GM18519 (cell line): Measurements from ENCODE around the gene PPP1R3G.

Source experiments
- ATAC-seq: cut with Tn5 transposase; IDR thresholded peaks from one replicate; pipeline ENCODE4 v1.9.1; 2021; ENCODE audit warnings: mild to moderate bottlenecking, moderate library complexity; ENCODE audit not compliant: unreplicated experiment, low FRiP score

PPP1R3G gene

DNA sequence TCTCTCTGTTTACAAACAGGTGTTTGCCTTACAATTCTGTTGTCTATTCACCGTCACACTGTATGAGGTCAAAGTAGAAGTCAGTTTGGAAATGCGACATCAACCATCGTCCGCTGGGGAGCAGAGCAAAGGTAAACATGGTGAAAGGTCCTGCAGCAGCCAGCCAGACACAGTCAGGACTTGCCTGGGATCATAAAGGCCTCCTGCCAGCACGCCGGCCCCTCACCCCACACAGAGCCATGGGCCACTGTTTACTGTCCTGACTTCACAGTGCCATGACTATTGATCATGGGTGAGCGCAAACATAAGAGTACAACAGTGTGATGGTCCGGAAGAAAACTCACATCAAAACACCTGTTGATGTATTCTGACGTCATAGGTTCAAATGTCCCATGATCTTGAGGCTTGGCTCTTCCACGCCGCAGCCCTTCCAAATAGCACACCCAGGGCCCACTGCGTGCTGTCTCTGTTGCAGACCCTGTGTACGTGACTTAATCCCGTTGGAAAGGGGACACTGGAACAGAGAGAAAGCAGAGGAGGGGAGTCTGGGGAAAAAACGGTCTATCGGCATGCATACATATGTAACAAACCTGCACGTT is 16.9 kb upstream of the PPP1R3G start:
- ATAC-seq, result no peak

DNA sequence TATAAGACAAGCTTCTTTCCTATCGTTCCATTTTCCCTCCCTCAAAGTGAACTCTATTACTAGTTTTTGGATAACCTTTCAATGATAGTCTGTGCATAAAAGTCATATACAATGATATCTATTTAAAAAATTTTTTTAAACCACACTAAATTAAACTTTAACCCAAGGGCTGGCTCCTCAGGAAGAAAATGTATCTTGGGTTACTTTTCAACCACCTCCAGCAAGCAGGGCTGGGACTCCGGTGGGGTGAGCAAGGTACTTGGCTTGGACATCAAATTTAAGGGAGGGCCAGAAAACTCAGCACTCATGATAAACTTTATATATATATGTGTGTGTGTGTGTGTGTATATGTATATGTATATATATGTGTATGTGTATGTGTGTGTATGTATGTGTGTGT is 13.9 kb upstream of the PPP1R3G start:
- ATAC-seq, result no peak

DNA sequence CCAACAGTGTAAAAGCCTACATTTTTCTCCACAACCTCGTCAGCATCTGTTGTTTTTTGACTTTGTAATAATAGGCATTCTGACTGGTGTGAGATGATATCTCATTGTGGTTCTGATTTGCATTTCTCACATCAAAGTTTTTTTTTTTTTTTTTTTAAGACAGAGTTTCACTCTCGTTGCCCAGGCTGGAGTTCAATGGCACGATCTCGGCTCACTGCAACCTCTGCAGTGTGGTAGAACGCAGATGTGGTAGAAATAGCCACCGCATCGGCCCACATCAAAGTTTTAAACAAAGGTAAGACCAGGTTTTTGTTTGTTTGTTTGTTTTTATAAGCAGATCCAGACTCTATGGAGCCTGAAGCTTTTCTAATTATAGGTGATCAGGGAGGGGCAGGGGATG is 12.7 kb upstream of the PPP1R3G start:
- ATAC-seq, result no peak

DNA sequence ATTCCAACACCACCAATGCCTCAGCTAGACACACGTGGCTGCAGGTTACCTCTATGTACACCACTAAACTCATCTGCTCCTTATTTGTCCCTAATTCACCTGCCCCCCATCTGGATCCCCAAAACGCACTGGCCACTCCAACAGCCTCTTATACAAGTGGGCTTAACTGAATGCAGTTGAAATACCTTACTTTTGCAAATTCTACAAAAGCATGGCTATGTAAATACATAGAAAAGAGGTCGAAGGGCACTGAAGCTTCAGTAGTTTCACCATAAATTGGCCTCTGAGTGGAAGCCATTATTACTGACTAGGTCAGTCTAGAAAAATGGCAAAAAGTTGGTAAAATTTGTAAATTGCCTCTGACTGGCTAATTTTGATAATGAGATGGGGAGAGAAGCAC is 11.1 kb upstream of the PPP1R3G start:
- no peak for ATAC-seq

DNA sequence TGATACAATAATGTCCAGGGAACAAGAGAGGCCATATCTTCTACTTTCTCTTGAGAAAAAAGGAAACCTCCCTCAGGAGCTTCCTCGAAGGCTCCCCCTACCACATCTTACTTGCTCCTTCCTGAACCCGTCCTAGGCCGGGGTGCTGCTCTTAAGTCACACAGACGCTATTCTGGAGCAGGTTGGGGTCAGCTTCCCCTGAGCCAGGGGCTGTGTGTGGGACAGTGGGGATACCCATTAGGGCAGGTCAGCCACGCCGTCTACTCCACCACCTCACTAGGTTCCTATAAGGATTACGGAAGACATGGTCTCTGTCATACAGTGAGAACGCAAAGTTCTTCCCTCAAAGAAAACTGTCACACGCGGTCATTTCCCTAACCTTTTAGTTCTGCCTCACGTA is 8.2 kb upstream of the PPP1R3G start:
- no peak for ATAC-seq

DNA sequence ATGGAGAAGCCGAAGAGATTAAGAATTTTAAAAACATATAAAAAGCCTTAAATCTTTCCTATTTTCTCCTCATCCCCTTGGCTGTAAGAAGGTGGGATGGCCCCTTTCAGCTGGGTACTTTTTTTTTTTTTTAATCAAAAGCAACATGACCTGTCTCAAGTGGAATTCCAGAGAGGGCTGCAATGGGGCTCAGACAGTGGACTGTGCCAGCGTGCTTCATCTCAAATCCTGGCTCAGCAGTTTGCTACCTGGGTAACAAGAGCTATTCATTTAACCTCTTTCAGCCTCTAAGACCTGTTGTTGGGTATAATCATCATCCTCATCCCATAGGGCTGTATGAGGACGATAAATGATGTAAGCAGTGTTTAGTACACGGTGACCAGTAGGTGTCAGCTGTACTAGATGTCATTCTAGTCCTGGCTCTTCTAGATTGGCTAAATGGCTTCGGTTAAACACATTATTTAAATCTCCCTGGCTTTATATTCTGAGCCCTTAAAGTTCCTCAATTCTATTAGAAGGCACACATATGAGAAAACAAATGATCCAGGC is 6.9 kb upstream of the PPP1R3G start:
- peak; percentile 89 for ATAC-seq

DNA sequence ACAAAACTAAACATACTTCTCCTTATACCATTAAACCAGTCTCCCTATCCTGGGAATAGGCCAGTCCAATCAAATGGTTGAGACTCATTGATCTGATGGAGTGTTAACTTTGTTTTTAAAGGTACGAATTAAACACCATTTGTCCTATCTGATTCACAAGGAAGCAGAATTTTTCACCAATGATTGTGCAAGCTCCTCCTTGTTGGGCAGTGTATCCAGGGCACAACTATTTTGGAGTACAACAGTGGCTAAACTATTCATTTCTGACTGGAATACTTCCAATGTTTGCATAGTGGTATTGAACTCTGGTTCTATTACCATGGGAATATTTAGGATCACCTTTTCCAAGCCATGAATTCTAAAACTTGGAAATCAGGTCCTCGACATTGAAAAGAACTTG is 5.4 kb upstream of the PPP1R3G start:
- ATAC-seq, result no peak

DNA sequence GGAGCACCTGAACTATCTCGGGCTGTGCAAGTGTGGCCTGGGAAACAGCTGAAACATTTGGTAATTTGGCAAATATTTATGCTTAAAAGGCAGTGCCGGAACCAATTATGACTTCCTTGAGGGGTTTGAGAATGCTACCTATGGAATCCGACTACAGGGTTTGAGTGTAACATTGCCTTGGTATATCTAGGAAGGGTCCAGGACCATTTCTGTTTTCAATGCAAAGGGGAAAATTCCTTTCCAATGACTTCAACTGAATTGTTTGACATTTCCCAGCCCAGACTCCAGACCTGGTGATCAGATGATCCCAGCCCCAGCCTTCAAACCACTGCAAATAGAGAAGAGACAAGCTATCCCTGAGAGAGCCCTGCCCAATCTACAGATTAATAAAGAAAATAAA is 4.6 kb upstream of the PPP1R3G start:
- ATAC-seq, result no peak

DNA sequence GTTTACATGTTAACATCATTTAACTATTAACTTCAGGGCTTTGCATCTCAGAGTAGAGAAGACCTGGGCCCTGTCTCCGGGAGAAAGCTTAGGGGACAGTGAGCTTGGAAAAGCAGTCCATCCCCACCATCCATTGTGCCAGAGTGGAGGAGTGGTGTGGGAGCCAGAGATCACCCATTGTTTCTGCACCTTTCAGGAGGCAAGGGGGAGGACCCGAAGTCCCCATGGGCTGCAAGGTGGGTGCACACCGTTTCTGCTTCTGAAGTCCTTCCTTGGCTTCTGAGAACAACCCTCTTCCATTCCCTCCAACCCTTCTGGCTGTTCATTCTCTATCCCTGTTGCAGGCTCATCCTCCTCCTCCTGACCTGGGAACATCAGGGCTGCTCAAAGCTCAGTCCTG is 4.0 kb upstream of the PPP1R3G start:
- no peak for ATAC-seq

DNA sequence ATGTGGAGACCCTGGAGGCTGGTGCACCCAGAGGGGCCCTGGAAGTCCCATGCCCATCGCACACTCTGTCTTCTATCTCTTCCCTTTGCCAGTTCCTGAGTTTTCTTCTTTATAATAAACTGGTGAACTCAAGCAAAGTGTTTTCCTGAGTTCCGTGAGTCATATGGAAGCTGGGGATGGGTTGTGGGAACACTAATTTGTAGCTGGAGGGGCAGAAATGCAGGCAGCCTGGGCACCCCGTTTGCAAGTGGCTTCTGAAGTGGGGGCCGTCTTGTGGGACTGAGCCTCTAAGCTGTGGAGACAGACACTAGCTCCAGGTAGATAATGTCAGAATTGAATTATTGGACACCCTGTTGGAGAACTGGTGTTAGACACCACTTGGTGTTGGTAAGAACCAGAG is 3.2 kb upstream of the PPP1R3G start:
- no peak for ATAC-seq

DNA sequence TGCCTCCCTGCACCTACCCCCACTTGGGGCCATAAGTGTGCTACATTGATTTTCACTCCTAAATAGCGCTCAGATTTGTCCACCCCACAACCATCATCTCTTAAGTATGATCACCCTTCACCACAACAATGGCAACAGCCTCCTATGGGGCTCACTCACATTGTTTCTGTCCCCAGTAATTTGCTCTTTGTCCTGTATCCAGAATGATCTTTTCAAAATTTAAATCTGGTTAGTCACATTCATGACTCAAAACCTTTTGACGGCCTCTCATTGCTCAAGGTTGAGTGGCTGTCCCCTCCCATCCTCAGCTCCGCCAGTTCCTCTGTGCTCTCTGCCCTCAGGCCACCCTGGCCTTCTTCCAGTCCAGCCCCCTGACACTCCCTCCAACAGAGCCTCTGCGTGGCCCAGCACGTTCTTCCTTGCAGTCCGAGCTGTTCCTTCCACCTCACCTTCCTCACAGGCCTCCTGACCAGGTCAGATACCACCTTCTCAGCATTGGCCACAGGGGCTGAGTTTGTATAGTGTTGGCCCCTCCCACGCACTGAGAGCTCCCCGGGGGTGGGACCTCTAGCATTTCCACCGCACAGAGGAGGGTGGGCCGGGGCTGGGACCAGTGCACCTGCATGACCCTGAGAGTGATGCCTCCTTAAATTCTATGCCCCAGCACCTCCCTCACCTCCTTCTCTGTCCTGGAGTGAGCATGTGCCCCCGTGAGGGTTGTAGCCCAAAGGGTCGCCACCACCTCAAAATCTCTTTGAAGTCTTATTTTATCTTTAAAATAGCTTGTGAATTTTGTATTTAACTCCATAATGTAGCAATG is 2.4 kb upstream of the PPP1R3G start:
- no peak for ATAC-seq

DNA sequence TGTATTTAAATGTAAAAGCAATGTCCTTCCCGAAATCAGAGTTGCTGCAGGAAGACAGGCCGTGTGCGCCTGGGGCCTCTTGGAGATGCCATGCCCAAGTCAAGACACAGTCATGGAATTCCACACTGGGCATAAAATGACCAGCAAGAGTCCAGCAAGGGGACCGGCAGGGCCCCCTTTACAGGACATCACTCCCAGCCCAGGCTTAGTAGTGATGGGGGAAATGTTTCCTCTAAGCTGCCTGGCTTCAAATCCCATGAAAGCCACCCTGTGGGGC is 1.9 kb upstream of the PPP1R3G start:
- ATAC-seq, result no peak

DNA sequence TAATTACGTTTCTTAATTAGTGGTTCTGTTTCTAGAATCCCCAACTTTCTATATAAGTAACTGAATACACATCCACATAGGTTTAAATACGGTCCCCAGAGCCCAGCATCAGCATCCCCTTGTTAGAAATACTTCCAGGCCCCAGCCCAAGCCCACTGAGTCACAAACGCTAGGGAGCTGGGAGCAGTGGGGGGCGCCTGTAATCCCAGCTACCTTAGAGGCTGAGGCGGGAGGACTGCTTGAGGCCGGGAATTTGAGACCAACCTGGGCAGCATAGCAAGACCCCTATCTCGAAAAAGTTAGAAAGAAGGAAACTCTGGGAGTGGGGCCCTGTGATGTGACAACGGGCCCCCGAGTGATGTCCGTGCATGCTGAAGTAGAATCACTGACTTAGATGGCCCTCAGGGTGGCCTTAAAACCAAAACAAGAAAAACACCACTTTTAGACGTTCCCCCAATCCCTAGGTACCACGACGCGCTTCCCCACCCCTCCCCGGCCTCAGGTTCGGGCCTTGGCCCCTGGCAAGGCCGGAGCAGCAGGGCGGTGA is 1.3 kb upstream of the PPP1R3G start:
- ATAC-seq, result no peak

DNA sequence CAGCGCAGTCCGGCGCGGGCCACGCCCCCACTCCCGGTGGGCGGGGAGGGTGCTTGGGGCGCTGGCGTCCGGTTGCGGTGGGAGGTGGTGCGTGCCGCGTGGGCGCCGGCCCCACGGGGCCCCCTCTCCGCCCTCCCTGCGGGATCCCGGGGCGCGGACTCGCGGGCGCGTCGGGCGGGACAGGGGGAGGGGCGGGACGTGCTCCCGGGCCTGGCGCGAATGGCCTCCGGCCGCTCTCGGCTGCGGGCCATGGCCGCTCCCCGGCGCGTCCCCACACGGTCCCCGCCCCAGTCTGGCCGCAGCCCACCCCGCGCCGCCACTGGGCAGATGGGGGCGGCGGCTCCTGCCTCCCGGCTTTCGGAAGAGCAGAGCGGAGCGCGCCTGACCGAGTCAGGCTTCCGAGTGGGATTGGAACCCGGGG is 771 bp upstream of the PPP1R3G start:
- ATAC-seq, result no peak

DNA sequence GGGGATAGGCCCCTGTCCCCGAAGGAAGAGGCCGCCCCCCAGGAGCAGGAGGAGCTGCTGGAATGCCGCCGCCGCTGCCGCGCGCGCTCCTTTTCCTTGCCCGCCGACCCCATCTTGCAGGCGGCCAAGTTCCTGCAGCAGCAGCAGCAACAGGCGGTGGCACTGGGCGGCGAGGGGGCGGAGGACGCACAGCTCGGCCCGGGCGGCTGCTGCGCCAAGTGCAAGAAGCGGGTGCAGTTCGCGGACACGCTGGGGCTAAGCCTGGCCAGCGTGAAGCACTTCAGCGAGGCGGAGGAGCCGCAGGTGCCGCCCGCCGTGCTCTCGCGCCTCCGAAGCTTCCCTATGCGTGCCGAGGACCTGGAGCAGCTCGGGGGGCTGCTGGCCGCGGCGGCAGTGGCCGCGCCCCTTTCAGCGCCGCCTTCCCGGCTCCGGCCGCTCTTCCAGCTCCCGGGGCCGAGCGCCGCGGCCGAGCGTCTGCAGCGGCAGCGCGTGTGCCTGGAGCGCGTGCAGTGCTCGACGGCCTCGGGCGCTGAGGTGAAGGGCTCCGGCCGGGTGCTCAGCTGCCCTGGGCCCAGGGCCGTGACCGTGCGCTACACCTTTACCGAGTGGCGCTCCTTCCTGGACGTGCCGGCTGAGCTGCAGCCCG is 630 bp downstream of the PPP1R3G start:
- no peak for ATAC-seq

DNA sequence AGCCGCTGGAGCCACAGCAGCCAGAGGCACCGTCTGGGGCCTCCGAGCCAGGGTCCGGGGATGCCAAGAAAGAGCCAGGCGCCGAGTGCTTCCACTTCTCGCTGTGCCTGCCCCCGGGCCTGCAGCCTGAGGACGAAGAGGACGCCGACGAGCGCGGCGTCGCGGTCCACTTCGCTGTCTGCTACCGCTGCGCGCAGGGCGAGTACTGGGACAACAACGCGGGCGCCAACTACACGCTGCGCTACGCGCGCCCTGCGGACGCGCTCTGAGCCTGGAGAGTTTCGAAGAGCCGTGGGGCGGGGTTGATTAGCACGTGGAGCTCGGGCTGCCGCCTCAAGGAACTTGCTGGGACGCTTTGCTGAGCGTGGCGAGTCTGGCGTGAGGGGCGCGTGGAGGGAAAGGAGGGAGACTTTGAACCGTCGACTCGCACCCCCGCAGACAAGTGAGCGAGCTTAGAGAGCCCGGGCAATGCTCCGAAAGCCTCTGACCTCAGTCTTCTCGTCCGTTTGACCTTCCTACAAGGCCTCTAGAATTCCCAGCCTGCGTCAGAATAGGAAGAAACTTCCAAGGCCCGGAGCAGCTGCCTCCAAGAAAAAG is 1.3 kb downstream of the PPP1R3G start:
- no peak for ATAC-seq

DNA sequence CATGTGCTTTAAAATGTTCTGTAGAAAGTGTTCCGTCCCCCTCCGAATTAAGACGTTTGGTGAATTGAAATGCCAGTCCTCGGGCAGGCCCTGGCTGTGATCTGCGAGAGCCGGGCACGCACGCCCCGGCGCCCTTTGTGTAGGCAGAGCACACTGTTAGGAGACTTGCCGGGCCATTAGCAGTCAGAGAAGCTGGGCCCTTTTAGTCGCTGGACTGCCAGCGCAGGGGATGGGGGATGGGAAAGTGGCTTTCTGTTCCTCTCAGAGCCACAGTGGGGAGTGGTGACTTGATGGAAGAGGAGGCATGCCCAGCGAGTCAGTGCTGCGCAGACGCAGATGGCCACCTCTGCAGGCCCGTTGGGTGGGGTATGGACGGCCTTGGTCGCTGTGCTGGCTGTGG is 2.2 kb downstream of the PPP1R3G start:
- no peak for ATAC-seq

DNA sequence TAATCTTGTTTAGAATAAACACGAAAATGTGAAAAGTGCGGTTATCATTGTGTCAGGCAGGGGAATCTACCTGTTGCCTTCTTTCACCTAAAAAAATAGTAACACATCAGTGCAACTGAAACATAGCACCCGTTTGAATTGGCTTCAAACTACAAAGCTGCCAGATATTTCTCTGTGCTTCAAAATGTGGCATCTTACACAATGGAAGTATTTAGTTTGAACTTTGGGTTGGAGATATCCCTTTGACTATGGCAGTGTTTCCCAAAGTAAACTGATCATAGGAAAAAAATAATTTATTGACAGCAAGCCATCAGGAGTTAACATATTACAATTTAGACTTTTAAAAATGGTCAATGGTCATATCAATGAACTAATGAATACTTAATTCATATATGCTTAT is 3.6 kb downstream of the PPP1R3G start:
- ATAC-seq, result no peak

DNA sequence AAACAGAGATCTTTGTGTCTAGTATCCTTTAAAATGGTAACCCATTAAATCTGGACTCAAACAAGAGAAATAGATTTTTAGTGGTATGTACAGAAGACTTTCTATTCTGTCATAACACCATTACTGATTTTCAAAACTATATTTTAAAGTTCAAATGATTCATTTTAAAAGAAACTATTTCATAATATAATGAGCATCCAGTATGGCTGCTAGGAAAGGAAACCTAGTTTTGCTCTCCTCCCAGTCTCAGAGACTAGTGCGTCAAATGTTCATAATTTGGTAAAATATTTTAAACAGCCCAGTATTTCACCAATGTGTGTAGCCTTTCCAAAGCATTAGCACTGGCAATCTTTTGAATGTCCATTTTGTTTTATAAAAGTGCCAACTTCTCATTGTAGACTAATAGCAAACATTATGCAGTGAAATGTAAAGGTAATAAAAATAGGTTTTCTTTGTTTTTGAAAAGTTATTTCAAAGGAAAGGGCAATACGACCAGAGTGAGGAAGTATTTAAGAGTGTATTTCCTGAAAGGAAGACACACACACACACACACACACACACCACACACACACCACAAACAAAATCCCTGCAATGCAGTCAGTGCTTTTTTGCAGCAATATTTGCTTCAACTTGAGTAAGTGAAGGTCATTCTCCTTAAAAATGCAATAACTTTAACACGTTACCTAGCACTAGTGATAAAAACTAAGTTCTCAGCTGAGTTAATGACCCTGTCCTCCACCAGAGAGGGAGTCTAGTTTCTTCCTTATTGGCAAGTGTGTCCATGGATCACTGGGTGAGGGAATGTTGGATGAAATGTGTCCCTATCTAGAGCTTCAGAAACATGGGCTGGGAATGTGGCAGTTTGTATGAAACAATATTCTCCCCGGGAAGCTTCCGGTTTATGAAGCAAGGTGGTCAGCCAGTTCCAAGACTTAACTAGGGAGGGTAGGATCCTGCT is 4.6 kb downstream of the PPP1R3G start:
- no peak for ATAC-seq

DNA sequence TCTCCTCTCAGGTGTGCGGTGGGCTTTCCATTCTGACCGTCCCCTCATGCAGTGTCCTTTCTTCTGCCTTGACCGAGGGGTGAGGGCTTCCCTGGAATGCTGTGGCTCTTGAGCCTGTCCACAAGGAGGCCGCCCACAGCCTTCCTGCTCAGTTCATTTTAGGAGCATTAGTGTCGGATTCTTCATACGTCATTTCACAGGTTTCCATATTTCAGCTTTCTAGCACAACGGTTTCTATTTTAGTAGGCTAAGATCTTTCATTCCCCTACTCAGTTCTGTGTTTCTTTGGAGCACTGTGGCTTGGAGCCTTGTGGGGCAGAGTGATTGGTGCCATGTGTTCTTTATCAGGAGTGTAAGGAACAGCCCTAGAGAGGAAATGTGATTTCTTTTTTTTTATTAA is 5.5 kb downstream of the PPP1R3G start:
- no peak for ATAC-seq
